Lower leg skin (tissue), 3 donors: ENCODE data around the gene GGA2.

Experiments used
- POLR2A ChIP-seq, 2 donors: fragments of 450-650 bp; IDR thresholded peaks; one replicate each; pipeline ENCODE4 v1.6.1; 2016 to 2017; ENCODE audit warnings: antibody characterized with exemption in 2 of 2, mild to moderate bottlenecking in 1 of 2, moderate library complexity in 1 of 2
- TF ChIP-seq, protein P1 (sequence below), 3 donors: fragments of 450-650 bp; IDR thresholded peaks; one replicate each; pipeline ENCODE4 v1.5.1; 2016; ENCODE audit warnings: antibody characterized with exemption in 3 of 3, mild to moderate bottlenecking in 3 of 3, moderate library complexity in 2 of 3

DNA sequence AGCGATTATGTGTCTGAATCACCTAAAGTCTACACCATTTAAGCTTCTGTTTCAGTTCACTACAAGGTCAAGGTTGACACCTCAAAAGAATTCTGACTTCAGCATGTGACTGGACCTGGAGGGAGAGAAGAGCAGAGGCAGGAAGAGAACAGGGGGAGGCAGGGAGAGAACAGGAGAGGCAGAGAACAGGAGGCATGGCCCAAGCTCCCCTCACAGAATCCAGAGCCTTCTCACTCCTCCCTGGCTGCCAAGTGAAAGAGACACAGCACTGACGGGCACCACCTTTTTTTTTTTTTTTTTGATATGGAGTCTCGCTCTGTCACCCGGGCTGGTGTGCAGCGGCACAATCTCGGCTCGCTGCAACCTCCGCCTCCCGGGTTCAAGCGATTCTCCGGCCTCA is 11.4 kb downstream of the GGA2 start:
- no peak for TF ChIP-seq POLR2A (IDR thresholded peaks at IDR 0.05)
- TF ChIP-seq, protein P1, sequence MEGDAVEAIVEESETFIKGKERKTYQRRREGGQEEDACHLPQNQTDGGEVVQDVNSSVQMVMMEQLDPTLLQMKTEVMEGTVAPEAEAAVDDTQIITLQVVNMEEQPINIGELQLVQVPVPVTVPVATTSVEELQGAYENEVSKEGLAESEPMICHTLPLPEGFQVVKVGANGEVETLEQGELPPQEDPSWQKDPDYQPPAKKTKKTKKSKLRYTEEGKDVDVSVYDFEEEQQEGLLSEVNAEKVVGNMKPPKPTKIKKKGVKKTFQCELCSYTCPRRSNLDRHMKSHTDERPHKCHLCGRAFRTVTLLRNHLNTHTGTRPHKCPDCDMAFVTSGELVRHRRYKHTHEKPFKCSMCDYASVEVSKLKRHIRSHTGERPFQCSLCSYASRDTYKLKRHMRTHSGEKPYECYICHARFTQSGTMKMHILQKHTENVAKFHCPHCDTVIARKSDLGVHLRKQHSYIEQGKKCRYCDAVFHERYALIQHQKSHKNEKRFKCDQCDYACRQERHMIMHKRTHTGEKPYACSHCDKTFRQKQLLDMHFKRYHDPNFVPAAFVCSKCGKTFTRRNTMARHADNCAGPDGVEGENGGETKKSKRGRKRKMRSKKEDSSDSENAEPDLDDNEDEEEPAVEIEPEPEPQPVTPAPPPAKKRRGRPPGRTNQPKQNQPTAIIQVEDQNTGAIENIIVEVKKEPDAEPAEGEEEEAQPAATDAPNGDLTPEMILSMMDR (IDR thresholded peaks at IDR 0.05) = no peak
